Measurements from ENCODE around the gene MBD5.

DNA sequence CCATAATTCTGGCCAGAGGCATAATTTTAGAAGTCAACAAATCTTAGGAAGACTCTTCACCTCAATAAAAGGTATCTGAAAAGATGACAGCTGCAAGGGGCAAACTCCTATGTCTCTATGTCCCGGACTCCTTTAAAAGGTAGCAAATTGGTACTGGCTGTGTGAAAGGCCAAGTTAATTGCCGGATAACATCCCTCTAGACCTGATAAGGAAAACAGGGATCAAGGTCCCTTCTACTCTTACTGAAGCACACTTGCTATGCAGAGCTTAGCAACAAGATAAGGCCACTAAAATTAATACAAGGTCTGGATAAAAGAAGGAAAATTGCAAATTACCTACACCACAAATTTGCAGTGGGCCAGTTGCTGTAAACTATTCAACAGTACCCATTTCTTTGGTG is 482.6 kb downstream of the MBD5 start:
- no peak for TF ChIP-seq POLR2A (IDR thresholded peaks at IDR 0.05)
- no peak for TF ChIP-seq CTCF (IDR thresholded peaks at IDR 0.05)
- TF ChIP-seq EP300 (IDR thresholded peaks at IDR 0.05): no peak
- TF ChIP-seq POLR2AphosphoS5 (IDR thresholded peaks at IDR 0.05): no peak

Measured in stomach (tissue), 4 donors.